SKM-1 (cell line): ENCODE results near the gene AVPR2.

Experiments
- DNase-seq: peaks from one replicate; lab custom pipeline; 2025; ENCODE audit not compliant: unreplicated experiment; lab: John Stamatoyannopoulos, UW

AVPR2 gene

GRCh38 chrX:153885208-153885787 lies 19.2 kb upstream of the AVPR2 start:
- DNase-seq: no peak

GRCh38 chrX:153885968-153886903 lies 18.2 kb upstream of the AVPR2 start, which contains the start of gene L1CAM:
Gene L1CAM, minus strand, starts transcription at chrX:153886173. Its CDS starts 10,337 bp downstream, at chrX:153875836.
- no peak for DNase-seq

- no peak for DNase-seq
Measured at GRCh38 chrX:153886915-153887314, 17.6 kb upstream of the AVPR2 start.

- DNase-seq: no peak
Measured at GRCh38 chrX:153887385-153887784, 17.1 kb upstream of the AVPR2 start.

GRCh38 chrX:153888344-153888743 lies 16.1 kb upstream of the AVPR2 start:
- no peak for DNase-seq

- no peak for DNase-seq
Measured at GRCh38 chrX:153889123-153889522, 15.3 kb upstream of the AVPR2 start.

- DNase-seq: no peak
Measured at GRCh38 chrX:153897899-153898298, 6.6 kb upstream of the AVPR2 start.

GRCh38 chrX:153900831-153901752 lies 3.4 kb upstream of the AVPR2 start:
- peak; percentile 50 for DNase-seq

- DNase-seq: no peak
Measured at GRCh38 chrX:153901753-153902140, 2.7 kb upstream of the AVPR2 start.

- no peak for DNase-seq
Measured at GRCh38 chrX:153902385-153902784, 2.1 kb upstream of the AVPR2 start.

- no peak for DNase-seq
Measured at GRCh38 chrX:153903238-153903980, 1.1 kb upstream of the AVPR2 start.

- no peak for DNase-seq
Measured at GRCh38 chrX:153905481-153906095, 1.1 kb downstream of the AVPR2 start.

- no peak for DNase-seq
Measured at GRCh38 chrX:153906126-153906917, 1.8 kb downstream of the AVPR2 start.

GRCh38 chrX:153907456-153907855 lies 3.0 kb downstream of the AVPR2 start:
- DNase-seq: no peak

GRCh38 chrX:153908219-153908860 lies 3.9 kb downstream of the AVPR2 start:
- DNase-seq: no peak

- no peak for DNase-seq
Measured at GRCh38 chrX:153909024-153909979, 4.8 kb downstream of the AVPR2 start.

GRCh38 chrX:153909980-153910360 lies 5.5 kb downstream of the AVPR2 start:
- DNase-seq: no peak

GRCh38 chrX:153910446-153910845 lies 6.0 kb downstream of the AVPR2 start:
- DNase-seq: no peak
